H9 (cell line): ENCODE data around the gene SLC27A6. TPM values are rescaled to one million over a fixed set of nuclear protein-coding genes. Genes with fewer than 3 reads are reported as not detected.

ENCODE experiments used
- DNase-seq: peaks from one replicate; pipeline ENCODE4 v3.0.0-alpha.2; 2017
- H2AFZ ChIP-seq: one replicate; pipeline ENCODE4 v1.6.1; 2013; ENCODE audit warnings: mild to moderate bottlenecking, low read length, control low read depth, moderate library complexity
- H2AK5ac ChIP-seq: 2 replicates; pipeline ENCODE4 v1.6.1; 2013; ENCODE audit warnings: low read length, control low read depth, mixed read lengths; ENCODE audit not compliant: insufficient read length
- H2BK120ac ChIP-seq: one replicate; pipeline ENCODE4 v1.6.1; 2013; ENCODE audit warnings: low read depth, mild to moderate bottlenecking, low read length, control low read depth, inconsistent platforms; ENCODE audit not compliant: poor library complexity, severe bottlenecking
- H2BK12ac ChIP-seq: 2 replicates; pipeline ENCODE4 v1.6.1; 2013; ENCODE audit warnings: low read length, control low read depth, mixed read lengths, low read depth; ENCODE audit not compliant: insufficient read length
- H2BK15ac ChIP-seq: 2 replicates; pipeline ENCODE4 v1.6.1; 2013; ENCODE audit warnings: low read depth, low read length, control low read depth
- H2BK20ac ChIP-seq: one replicate; pipeline ENCODE4 v1.6.1; 2013; ENCODE audit warnings: low read depth, mild to moderate bottlenecking, low read length, control low read depth, inconsistent platforms; ENCODE audit not compliant: poor library complexity, severe bottlenecking
- H2BK5ac ChIP-seq: 2 replicates; pipeline ENCODE4 v1.6.1; 2013; ENCODE audit warnings: low read length, control low read depth, mixed read lengths; ENCODE audit not compliant: insufficient read length
- H3K14ac ChIP-seq: 2 replicates; pipeline ENCODE4 v1.6.1; 2013; ENCODE audit warnings: low read length, control low read depth; ENCODE audit not compliant: insufficient read depth
- H3K18ac ChIP-seq: 2 replicates; pipeline ENCODE4 v1.6.1; 2013; ENCODE audit warnings: low read depth, mild to moderate bottlenecking, mixed read lengths, low read length, control low read depth; ENCODE audit not compliant: insufficient read length
- H3K23ac ChIP-seq: 2 replicates; pipeline ENCODE4 v1.6.1; 2013; ENCODE audit warnings: low read length, control low read depth, mixed read lengths, low read depth; ENCODE audit not compliant: insufficient read length
- H3K23me2 ChIP-seq: 2 replicates; pipeline ENCODE4 v1.6.1; 2013; ENCODE audit warnings: low read depth, mild to moderate bottlenecking, mixed read lengths, low read length, control low read depth; ENCODE audit not compliant: insufficient read length, poor library complexity, severe bottlenecking
- H3K27ac ChIP-seq: 2 replicates; pipeline ENCODE4 v1.5.1; 2013; ENCODE audit warnings: low read length, control low read depth, mixed read lengths, low read depth; ENCODE audit not compliant: insufficient read length
- H3K27me3 ChIP-seq: 2 replicates; pipeline ENCODE4 v1.6.1; 2013; ENCODE audit warnings: low read length, control low read depth, inconsistent platforms; ENCODE audit not compliant: insufficient read depth
- H3K4ac ChIP-seq: 2 replicates; pipeline ENCODE4 v1.6.1; 2013; ENCODE audit warnings: low read depth, mild to moderate bottlenecking, control low read depth, inconsistent platforms, low read length, moderate library complexity
- H3K4me1 ChIP-seq: 2 replicates; pipeline ENCODE4 v1.6.1; 2013; ENCODE audit warnings: low read length, control low read depth, inconsistent platforms; ENCODE audit not compliant: insufficient read depth
- H3K4me2 ChIP-seq: 2 replicates; pipeline ENCODE4 v1.6.1; 2013; ENCODE audit warnings: low read length, control low read depth, mixed read lengths; ENCODE audit not compliant: insufficient read length, insufficient read depth
- H3K56ac ChIP-seq: 2 replicates; pipeline ENCODE4 v1.6.1; 2013; ENCODE audit warnings: low read depth, mild to moderate bottlenecking, mixed read lengths, low read length, control low read depth; ENCODE audit not compliant: insufficient read length
- H3K79me1 ChIP-seq: 2 replicates; pipeline ENCODE4 v1.6.1; 2013; ENCODE audit warnings: low read depth, mild to moderate bottlenecking, moderate library complexity, low read length, control low read depth, inconsistent platforms; ENCODE audit not compliant: insufficient read depth, poor library complexity, severe bottlenecking
- H3K79me2 ChIP-seq: 2 replicates; pipeline ENCODE4 v1.6.1; 2013; ENCODE audit warnings: low read length, control low read depth, inconsistent platforms; ENCODE audit not compliant: insufficient read depth
- H3K9ac ChIP-seq: 2 replicates; pipeline ENCODE4 v1.6.1; 2013; ENCODE audit warnings: low read length, control low read depth, mixed read lengths; ENCODE audit not compliant: insufficient read length; ENCODE audit errors: extremely low read depth
- H3K9me3 ChIP-seq: one replicate; pipeline ENCODE4 v1.6.1; 2013; ENCODE audit warnings: low read depth, low read length, inconsistent platforms; ENCODE audit not compliant: control insufficient read depth
- H3T11ph ChIP-seq: one replicate; pipeline ENCODE4 v1.6.1; 2013; ENCODE audit warnings: mild to moderate bottlenecking, low read length, control low read depth, inconsistent platforms
- H4K20me1 ChIP-seq: one replicate; pipeline ENCODE4 v1.6.1; 2013; ENCODE audit not compliant: control insufficient read depth, insufficient read length, insufficient read depth
- H4K5ac ChIP-seq: 2 replicates; pipeline ENCODE4 v1.6.1; 2013; ENCODE audit warnings: low read depth, mild to moderate bottlenecking, mixed read lengths, low read length, control low read depth; ENCODE audit not compliant: insufficient read length
- H4K8ac ChIP-seq: replicated peaks from 2 replicates; pipeline ENCODE4 v1.6.1; 2013; ENCODE audit warnings: low read length, control low read depth, mixed read lengths, low read depth; ENCODE audit not compliant: insufficient read length
- H4K91ac ChIP-seq: 2 replicates; pipeline ENCODE4 v1.6.1; 2013; ENCODE audit warnings: low read depth, mild to moderate bottlenecking, moderate library complexity, mixed read lengths, low read length, control low read depth; ENCODE audit not compliant: insufficient read length
- H3K27ac Mint-ChIP-seq, 3 experiments: 2 replicates in 2 of 3; 3 replicates in 1 of 3; pipeline ENCODE4 v1.8.0; 2020 to 2021; ENCODE audit warnings: mixed read lengths in 3 of 3, mild to moderate bottlenecking in 1 of 3, moderate library complexity in 1 of 3
- H3K27me3 Mint-ChIP-seq: 2 replicates; pipeline ENCODE4 v1.8.0; 2021; ENCODE audit warnings: low read depth, mild to moderate bottlenecking, moderate library complexity, mixed read lengths
- H3K36me3 Mint-ChIP-seq, 3 experiments: 2 replicates in 2 of 3; 3 replicates in 1 of 3; pipeline ENCODE4 v1.8.0; 2020 to 2021; ENCODE audit warnings: low read depth in 3 of 3, mixed read lengths in 3 of 3; ENCODE audit not compliant: insufficient read depth in 1 of 3
- H3K4me1 Mint-ChIP-seq, 2 experiments: 2 replicates each; pipeline ENCODE4 v1.8.0; 2020; ENCODE audit warnings: mixed read lengths in 2 of 2
- H3K4me3 Mint-ChIP-seq, 2 experiments: 2 replicates in 1 of 2; 3 replicates in 1 of 2; pipeline ENCODE4 v1.8.0; 2020 to 2021; ENCODE audit warnings: mild to moderate bottlenecking in 2 of 2, mixed read lengths in 2 of 2, moderate library complexity in 1 of 2
- H3K9me3 Mint-ChIP-seq, 2 experiments: 2 replicates in 1 of 2; 3 replicates in 1 of 2; pipeline ENCODE4 v1.8.0; 2020; ENCODE audit warnings: mild to moderate bottlenecking in 2 of 2, mixed read lengths in 2 of 2, moderate library complexity in 1 of 2
- WGBS: extraction: QIAGEN DNeasy Blood & Tissue Kit; methylation state at CpG from one replicate; pipeline ENCODE4 v1.1.7; 2013; ENCODE audit warnings: missing lambda C conversion rate, low lambda C conversion rate, mixed read lengths; ENCODE audit not compliant: insufficient read length; ENCODE audit errors: extremely low coverage; 5-methylcytosine and 5-hydroxymethylcytosine counted together
- total RNA-seq: library from RNA; stranded (reverse); gene quantifications from 2 replicates; pipeline ENCODE4 v1.2.1, GENCODE V29; 2021
- TF ChIP-seq, protein P1 (sequence below): fragments of 200-600 bp; sonication (generic); conservative IDR thresholded peaks from 3 replicates; pipeline ENCODE4 v1.8.0; 2021; ENCODE audit warnings: antibody characterized with exemption, mild to moderate bottlenecking

SLC27A6 gene
- total RNA-seq, 1 experiment from 2014 or later: 3.0 TPM

DNA sequence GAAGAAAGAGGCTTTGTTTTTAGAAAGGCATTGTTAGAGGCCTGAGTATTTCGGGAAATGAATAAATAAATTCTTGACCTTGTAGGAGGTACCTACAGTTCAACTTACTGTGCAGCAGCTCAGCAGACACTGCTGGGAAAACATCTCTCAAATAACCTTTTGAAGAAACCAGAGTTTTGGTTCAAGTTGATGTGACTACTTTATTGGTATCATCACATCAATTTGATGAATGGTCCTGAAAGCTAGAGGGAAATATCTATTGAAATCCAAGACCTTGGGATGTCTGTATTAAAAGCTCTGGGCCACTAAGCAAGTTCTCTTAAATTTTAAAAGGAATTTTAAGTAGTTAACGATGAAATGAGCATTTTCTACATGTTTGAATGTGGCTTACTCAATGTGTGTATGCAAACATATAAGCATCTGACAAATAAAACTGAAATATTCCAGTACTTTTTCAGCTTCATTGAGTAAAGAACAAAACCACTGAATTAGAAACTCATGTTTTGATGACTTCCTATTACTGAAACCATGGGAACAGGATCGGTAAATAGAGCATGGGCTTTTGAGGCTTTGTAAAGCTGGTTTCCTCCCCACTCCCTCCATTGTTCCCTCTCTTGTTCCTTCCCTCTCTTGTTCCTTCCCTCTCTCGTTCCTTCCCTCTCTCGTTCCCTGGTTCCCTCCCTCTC, 36.7 kb downstream of the SLC27A6 start:
- no CpG with 5 or more reads among the region's 5 CpGs for WGBS
- Histone ChIP-seq H2BK12ac (peak overlapping the region; percentile 95), H3K14ac (peak overlapping the region; percentile 53; the same call in 1 of the 2 replicates), H3K79me2 (no peaks in the 10 kb centered on the region), H2BK20ac (no peak overlapping the region), H3K27ac (no peak overlapping the region), H3K9ac (peak overlapping the region; percentile 25), H3K18ac (peak overlapping the region; percentile 95), H4K91ac (no peak overlapping the region), H2BK120ac (no peak overlapping the region), H3K9me3 (no peaks in the 10 kb centered on the region), H2BK15ac (no peak overlapping the region), H3K27me3 (no peaks in the 10 kb centered on the region), H4K5ac (peak overlapping the region; percentile 94), H3K79me1 (no peaks in the 10 kb centered on the region), H3K23ac (no peak overlapping the region), H4K20me1 (no peaks in the 10 kb centered on the region), H4K8ac (peak overlapping the region; percentile 92), H2AFZ (no peak overlapping the region), H2AK5ac (peak overlapping the region; percentile 92), H3K4me1 (peaks cover 6% of the 10 kb centered on the region; the same call in 1 of the 2 replicates), H2BK5ac (peak overlapping the region; percentile 89), H3K4ac (no peak overlapping the region), H3K56ac (no peak overlapping the region), H3T11ph (no peak overlapping the region), H3K4me2 (peak overlapping the region; percentile 55), H3K23me2 (no peaks in the 10 kb centered on the region)
- Mint-ChIP-seq H3K9me3 (no peaks in the 10 kb centered on the region), H3K27ac (peak overlapping the region in 2 of 3 experiments; percentile 16 to 74; a peak in 2 of 7 replicates), H3K4me3 (no peak overlapping the region), H3K36me3 (no peaks in the 10 kb centered on the region), H3K4me1 (peaks cover 9 to 10% of the 10 kb centered on the region in 2 experiments), H3K27me3 (no peaks in the 10 kb centered on the region)
- no peak for DNase-seq
- TF ChIP-seq, protein P1, sequence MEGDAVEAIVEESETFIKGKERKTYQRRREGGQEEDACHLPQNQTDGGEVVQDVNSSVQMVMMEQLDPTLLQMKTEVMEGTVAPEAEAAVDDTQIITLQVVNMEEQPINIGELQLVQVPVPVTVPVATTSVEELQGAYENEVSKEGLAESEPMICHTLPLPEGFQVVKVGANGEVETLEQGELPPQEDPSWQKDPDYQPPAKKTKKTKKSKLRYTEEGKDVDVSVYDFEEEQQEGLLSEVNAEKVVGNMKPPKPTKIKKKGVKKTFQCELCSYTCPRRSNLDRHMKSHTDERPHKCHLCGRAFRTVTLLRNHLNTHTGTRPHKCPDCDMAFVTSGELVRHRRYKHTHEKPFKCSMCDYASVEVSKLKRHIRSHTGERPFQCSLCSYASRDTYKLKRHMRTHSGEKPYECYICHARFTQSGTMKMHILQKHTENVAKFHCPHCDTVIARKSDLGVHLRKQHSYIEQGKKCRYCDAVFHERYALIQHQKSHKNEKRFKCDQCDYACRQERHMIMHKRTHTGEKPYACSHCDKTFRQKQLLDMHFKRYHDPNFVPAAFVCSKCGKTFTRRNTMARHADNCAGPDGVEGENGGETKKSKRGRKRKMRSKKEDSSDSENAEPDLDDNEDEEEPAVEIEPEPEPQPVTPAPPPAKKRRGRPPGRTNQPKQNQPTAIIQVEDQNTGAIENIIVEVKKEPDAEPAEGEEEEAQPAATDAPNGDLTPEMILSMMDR: no peak
